Naive thymus-derived CD8-positive, alpha-beta T cell (primary cell): Measurements from ENCODE around the gene AMBRA1. TPM values are rescaled to one million over a fixed set of nuclear protein-coding genes. Genes with fewer than 3 reads are reported as not detected.
"Not testable (repeated sequence)": the region's sequence is repeated elsewhere in the genome, so short reads cannot be mapped to it uniquely, and the experiment has no call there.

ENCODE experiments used
- ATAC-seq, 2 donors: fragments of 150-1000 bp; cut with Tn5 transposase in 1 of 2; sonication (Bioruptor Pico), chemical (Tn5 transposase) in 1 of 2; 1 replicate in 1 of 2; 2 replicates in 1 of 2; pipeline ENCODE4 v1.10.0; 2021; ENCODE audit warnings: mild to moderate bottlenecking in 2 of 2, moderate library complexity in 2 of 2
- POLR2A ChIA-PET: fragments of 350-600 bp; sonication (Branson Sonifier 250); formaldehyde crosslinking; loops from one replicate; lab custom pipeline; 2021; ENCODE audit warnings: antibody characterized with exemption; lab: Charles Lee
- DNase-seq, 10 donors: peaks; one replicate each; pipeline versions ENCODE4 v3.0.0 to v3.0.0-alpha.2; 2020 to 2022
- H3K27ac Mint-ChIP-seq, 10 donors: one replicate each; pipeline ENCODE4 v1.8.0; 2020 to 2022; ENCODE audit warnings: mild to moderate bottlenecking in 10 of 10, mixed read lengths in 10 of 10, moderate library complexity in 4 of 10, inconsistent platforms in 1 of 10
- H3K27me3 Mint-ChIP-seq, 5 donors: one replicate each; pipeline ENCODE4 v1.8.0; 2021 to 2022; ENCODE audit warnings: mixed read lengths in 5 of 5
- H3K36me3 Mint-ChIP-seq, 3 donors: one replicate each; pipeline ENCODE4 v1.8.0; 2020 to 2022; ENCODE audit warnings: mixed read lengths in 3 of 3, mild to moderate bottlenecking in 2 of 3, inconsistent platforms in 1 of 3
- H3K4me1 Mint-ChIP-seq, 4 donors: one replicate each; pipeline ENCODE4 v1.8.0; 2021 to 2022; ENCODE audit warnings: mixed read lengths in 4 of 4
- H3K4me3 Mint-ChIP-seq, 10 donors: one replicate each; pipeline ENCODE4 v1.8.0; 2020 to 2022; ENCODE audit warnings: mild to moderate bottlenecking in 10 of 10, mixed read lengths in 10 of 10, moderate library complexity in 6 of 10, inconsistent platforms in 1 of 10
- H3K9me3 Mint-ChIP-seq, 9 donors: one replicate each; pipeline ENCODE4 v1.8.0; 2020 to 2022; ENCODE audit warnings: mixed read lengths in 9 of 9, mild to moderate bottlenecking in 3 of 9, inconsistent platforms in 1 of 9, moderate library complexity in 1 of 9
- polyA plus RNA-seq, 3 donors: library from polyadenylated mRNA; unstranded; fragments of 300-500 nt; fragmentation: Illumina TruSeq; gene quantifications; one replicate each; pipeline ENCODE4 v1.2.3, GENCODE V29; 2021
- total RNA-seq, 8 experiments: library from RNA in 2 of 8; stranded (reverse) in 2 of 8; gene quantifications; one replicate each; pipeline ENCODE4 v1.2.3 and lab custom pipeline; 2021 to 2026

The AMBRA1 gene
- total and polyA plus RNA-seq, 5 experiments from 2014 or later, result 6.1 to 38.8 (median 16.3) TPM

DNA sequence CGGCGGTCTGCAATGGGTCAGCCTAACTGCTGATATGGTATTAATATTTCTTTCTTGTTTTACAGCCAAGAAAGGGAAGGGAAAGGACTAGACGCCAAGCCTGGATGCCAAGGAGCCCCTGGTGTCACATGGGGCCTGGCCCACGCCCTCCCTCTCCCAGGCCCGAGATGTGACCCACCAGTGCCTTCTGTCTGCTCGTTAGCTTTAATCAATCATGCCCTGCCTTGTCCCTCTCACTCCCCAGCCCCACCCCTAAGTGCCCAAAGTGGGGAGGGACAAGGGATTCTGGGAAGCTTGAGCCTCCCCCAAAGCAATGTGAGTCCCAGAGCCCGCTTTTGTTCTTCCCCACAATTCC lies 210.4 kb downstream of the AMBRA1 start:
- Mint-ChIP-seq H3K27ac (no peak overlapping the region), H3K27me3 (peaks cover 16 to 37% (median 28%) of the 10 kb centered on the region in 5 donors), H3K36me3 (peaks cover 0 to 7% (median 2%) of the 10 kb centered on the region in 3 donors), H3K4me3 (peak overlapping the region; percentile 9 to 67 (median 30)), H3K9me3 (no peaks in the 10 kb centered on the region), H3K4me1 (peaks cover 18 to 36% (median 19%) of the 10 kb centered on the region in 4 donors)
- POLR2A ChIA-PET, result interaction anchor here (0.7 kb wide), 1 partner anchor 35 kb away, joined by 4 read pairs; no protein-coding TSS in a partner anchor
- ATAC-seq (no peak), DNase-seq (no peak)

DNA sequence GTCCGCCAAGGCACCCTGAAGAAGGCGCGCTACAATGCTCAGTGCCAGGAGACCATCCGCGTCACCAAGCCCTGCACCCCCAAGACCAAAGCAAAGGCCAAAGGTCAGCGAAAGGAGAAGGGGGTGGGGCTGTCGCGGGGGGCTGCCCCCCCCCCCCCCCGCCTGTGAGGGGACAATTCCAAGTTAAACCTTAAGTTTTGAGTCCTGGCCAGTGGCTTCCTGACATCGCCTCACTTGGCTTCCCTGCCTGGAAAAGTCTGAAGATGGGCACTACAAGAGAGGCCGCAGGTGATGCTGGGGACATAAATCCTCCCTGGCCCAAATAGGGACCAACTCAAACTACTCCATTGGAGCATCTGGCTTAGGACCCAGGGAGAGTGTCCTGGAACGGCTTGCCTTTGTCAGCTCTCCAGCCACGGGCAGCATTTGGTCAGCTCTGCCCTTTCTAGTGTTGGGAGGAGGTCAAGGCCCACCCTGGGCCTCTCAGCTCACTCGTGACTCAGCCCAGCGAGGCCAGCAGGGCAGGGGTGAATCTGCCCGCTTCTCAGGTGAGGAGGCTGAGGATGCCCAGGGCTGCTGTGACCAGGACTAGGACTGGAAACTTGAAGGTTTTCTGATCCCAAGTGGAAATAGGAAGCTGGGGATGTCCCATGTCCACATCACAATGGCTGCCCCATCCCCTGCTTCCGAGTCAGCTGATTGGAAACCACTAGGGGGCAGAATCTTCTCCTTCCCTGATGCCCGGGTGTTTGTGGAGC lies 211.0 kb downstream of the AMBRA1 start:
- Mint-ChIP-seq H3K27ac (no peak overlapping the region), H3K9me3 (no peaks in the 10 kb centered on the region), H3K36me3 (peaks cover 0 to 12% (median 3%) of the 10 kb centered on the region in 3 donors), H3K4me1 (peaks cover 12 to 30% (median 15%) of the 10 kb centered on the region in 4 donors), H3K4me3 (peak overlapping the region in 7 of 10 donors; percentile 15 to 84 (median 33)), H3K27me3 (peaks cover 11 to 32% (median 23%) of the 10 kb centered on the region in 5 donors)
- peak in 1 of 2 donors; percentile 1 for ATAC-seq
- DNase-seq, result no peak
- POLR2A ChIA-PET, result interaction anchor here (0.7 kb wide), 1 partner anchor 34 kb away, joined by 4 read pairs; no protein-coding TSS in a partner anchor

DNA sequence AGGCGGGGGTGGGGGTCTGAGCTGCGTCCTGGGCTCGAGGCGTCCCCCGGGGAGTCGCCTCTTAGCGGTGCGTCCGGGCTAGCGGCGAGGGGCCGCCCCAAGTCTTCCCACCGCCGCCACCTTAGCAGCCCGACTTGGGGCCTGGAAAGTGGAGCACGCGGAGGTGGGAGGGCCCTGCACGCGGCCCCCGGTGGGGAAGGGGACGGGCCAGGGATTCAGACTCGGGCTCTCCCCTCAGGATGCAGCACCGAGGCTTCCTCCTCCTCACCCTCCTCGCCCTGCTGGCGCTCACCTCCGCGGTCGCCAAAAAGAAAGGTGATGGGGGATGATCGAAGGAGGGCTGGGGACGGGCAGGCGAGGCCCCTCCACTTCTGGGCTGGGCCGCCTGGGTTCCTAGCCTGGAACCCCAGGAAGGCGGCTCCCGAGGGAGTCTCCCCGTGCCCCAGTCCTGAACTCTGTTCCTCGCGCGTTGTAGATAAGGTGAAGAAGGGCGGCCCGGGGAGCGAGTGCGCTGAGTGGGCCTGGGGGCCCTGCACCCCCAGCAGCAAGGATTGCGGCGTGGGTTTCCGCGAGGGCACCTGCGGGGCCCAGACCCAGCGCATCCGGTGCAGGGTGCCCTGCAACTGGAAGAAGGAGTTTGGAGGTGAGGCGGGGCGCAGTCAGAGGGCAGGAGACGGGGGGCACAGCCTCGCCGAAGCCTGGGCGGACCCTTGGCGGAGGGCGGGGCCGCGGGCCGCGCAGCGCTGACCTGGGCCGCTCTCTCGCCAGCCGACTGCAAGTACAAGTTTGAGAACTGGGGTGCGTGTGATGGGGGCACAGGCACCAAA lies 211.8 kb downstream of the AMBRA1 start:
- DNase-seq, result peak in 1 of 10 donors; percentile 35
- Mint-ChIP-seq H3K36me3 (peaks cover 0 to 20% (median 10%) of the 10 kb centered on the region in 3 donors), H3K4me3 (peak overlapping the region; percentile 71 to 89 (median 79)), H3K27me3 (peaks cover 11 to 25% (median 19%) of the 10 kb centered on the region in 5 donors), H3K9me3 (no peaks in the 10 kb centered on the region), H3K27ac (no peak overlapping the region), H3K4me1 (peaks cover 12 to 23% (median 17%) of the 10 kb centered on the region in 4 donors)
- POLR2A ChIA-PET, result no interaction called here
- peak; percentile 23 to 32 for ATAC-seq

DNA sequence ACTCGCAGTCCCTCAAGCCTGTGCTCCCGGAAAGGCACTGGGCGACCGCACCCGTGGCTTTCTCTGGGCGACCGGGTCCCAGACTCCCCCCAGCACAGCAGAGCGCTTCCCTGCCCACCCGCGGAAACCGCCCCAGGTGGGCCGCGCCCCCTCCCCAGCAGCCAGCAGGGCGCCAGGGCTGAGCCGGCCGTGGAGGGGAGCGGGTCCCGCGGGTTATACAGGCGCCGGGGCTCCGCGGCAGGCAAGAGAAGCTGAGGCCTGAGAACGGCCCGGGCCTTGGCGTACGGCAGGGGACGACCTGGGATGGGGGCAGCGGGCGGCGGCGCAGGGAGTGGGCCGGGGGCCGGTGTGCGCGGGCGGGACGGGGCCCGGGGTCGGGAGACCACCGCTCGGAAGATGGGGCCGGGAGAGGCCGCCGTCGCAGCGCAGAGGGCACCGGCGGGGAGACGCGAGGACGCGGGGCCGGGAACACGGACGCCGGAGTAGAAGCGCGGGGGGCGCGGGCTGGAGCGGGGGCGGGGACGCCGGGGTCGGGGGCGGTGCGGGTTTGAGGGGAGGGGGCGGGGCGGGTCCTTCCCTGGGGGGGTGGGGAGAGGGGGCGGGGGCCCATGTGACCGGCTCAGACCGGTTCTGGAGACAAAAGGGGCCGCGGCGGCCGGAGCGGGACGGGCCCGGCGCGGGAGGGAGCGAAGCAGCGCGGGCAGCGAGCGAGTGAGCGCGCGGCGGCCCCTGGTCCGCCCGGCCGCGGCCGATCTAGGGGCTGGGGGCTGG lies 212.6 kb downstream of the AMBRA1 start, which contains the start of gene MDK:
Gene MDK, plus strand, starts transcription at position 622 of the 771 bp plus-strand sequence. CDS start 389 bp downstream, outside the sequence.
- H3K27ac Mint-ChIP-seq, result peak within 1 kb of the TSS in 8 of 10 donors; percentile 15 to 85 (median 76)
- H3K36me3 Mint-ChIP-seq, result peaks cover 0 to 25% (median 10%) of the 10 kb centered on the region in 3 donors
- no peaks in the 10 kb centered on the region for H3K9me3 Mint-ChIP-seq
- DNase-seq, result no peak
- H3K4me3 Mint-ChIP-seq, result peak within 1 kb of the TSS; percentile 71 to 89 (median 82)
- peak; percentile 24 to 33 for ATAC-seq
- H3K4me1 Mint-ChIP-seq, result peaks cover 12 to 23% (median 16%) of the 10 kb centered on the region in 4 donors
- peaks cover 5 to 17% (median 11%) of the 10 kb centered on the region in 5 donors for H3K27me3 Mint-ChIP-seq
- POLR2A ChIA-PET, result interaction anchor here (1.1 to 2.2 kb wide), 5 partner anchors 13 to 36 kb away, joined by 3 to 9 read pairs (median 4); no protein-coding TSS in a partner anchor

DNA sequence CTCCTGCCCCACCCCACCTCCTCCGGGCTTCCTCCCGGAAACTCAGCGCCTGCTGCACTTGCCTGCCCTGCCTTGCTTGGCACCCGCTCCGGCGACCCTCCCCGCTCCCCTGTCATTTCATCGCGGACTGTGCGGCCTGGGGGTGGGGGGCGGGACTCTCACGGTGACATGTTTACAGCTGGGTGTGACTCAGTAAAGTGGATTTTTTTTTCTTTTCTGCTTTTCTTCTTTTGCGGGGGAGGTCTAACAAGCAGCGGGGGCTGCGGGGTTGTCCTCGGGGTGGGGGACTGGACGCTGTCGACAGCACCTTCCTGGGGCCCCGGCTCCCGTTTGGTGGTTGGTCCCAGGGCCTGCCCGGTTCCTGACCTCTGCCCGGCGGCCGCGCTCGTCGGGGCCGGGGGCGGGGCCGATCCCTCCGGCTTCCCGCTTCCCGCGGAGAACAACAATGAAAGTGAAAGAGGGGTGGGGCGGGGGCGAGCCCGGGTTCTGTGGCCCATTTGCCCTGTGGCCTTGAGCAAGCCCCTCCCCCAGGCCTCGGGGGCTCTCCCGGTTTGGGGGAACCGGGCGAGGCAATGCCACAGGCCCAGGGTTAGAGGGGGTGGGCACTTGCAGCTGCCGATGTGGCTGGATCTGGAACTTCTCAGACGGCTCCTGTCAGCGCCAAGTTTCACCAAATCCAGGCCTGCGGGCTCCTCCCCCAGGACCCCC lies 213.3 kb downstream of the AMBRA1 start:
- peak; percentile 45 to 46 for ATAC-seq
- Mint-ChIP-seq H3K27ac (peak overlapping the region; percentile 34 to 88 (median 76)), H3K4me3 (peak overlapping the region; percentile 74 to 84 (median 79)), H3K27me3 (peaks cover 1 to 11% (median 4%) of the 10 kb centered on the region in 5 donors), H3K9me3 (no peaks in the 10 kb centered on the region), H3K36me3 (peaks cover 0 to 30% (median 10%) of the 10 kb centered on the region in 3 donors), H3K4me1 (peaks cover 12 to 23% (median 16%) of the 10 kb centered on the region in 4 donors)
- POLR2A ChIA-PET, result interaction anchor here (0.8 to 2.2 kb wide), 6 partner anchors 12 to 35 kb away, joined by 3 to 9 read pairs (median 4); no protein-coding TSS in a partner anchor
- peak in 9 of 10 donors; percentile 15 to 75 (median 44) for DNase-seq

DNA sequence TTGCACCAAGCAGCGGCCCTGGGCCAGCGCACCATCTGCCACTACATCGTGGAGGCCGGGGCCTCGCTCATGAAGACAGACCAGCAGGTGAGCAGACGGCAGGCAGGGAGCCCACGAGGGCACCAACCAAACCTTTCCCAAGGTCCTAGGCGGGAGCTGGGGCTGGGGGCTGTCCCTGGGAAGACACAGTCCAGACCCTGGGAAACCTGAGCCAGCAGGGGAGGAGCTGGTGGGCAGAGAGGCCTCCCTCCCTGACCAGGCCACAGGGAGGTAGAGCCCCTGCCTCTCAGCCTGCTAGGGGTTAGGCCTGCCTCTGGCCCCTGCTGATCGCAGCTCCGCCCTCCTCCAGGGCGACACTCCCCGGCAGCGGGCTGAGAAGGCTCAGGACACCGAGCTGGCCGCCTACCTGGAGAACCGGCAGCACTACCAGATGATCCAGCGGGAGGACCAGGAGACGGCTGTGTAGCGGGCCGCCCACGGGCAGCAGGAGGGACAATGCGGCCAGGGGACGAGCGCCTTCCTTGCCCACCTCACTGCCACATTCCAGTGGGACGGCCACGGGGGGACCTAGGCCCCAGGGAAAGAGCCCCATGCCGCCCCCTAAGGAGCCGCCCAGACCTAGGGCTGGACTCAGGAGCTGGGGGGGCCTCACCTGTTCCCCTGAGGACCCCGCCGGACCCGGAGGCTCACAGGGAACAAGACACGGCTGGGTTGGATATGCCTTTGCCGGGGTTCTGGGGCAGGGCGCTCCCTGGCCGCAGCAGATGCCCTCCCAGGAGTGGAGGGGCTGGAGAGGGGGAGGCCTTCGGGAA lies 214.1 kb downstream of the AMBRA1 start:
- peak overlapping the region; percentile 19 to 91 (median 82) for H3K27ac Mint-ChIP-seq
- peaks cover 12 to 23% (median 16%) of the 10 kb centered on the region in 4 donors for H3K4me1 Mint-ChIP-seq
- H3K4me3 Mint-ChIP-seq, result peak overlapping the region; percentile 24 to 84 (median 50)
- H3K9me3 Mint-ChIP-seq, DNase-seq, H3K27me3 Mint-ChIP-seq: not testable (repeated sequence)
- peaks cover 0 to 38% (median 8%) of the 10 kb centered on the region in 3 donors for H3K36me3 Mint-ChIP-seq
- POLR2A ChIA-PET, result interaction anchor here (0.8 to 2.2 kb wide), 5 partner anchors 11 to 34 kb away, joined by 3 to 9 read pairs (median 4); no protein-coding TSS in a partner anchor
- peak in 1 of 2 donors; percentile 11 for ATAC-seq

DNA sequence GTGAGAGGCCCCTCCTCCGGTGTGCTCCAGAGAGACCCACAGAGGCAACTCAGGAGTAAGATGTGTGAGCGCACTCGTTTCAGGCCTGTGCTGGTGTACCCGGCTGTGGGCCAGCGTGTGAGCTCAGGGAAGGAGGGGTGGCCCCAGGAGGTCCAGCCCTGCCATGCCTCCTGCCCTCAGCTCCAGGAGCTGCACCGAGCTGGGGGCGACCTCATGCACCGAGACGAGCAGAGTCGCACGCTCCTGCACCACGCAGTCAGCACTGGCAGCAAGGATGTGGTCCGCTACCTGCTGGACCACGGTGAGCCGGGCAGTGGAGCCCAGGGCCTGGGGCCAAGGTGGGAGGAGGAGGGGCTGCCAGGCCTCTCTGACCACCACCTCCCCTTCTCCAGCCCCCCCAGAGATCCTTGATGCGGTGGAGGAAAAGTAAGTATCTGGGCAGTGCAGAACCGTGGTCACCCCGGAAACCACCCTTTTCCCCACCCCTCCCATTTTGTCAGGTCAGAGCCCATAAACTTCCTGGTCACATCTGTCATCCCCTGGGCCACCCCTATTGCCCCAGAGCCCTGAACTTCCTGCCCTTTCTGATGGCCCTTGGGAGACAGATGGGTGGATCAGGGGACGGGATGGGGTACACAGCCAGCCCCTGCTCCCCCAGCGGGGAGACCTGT lies 214.9 kb downstream of the AMBRA1 start:
- H3K4me1 Mint-ChIP-seq, result peaks cover 12 to 23% (median 16%) of the 10 kb centered on the region in 4 donors
- POLR2A ChIA-PET, result interaction anchor here (1.0 to 3.1 kb wide), 4 partner anchors 10 to 30 kb away, joined by 3 to 20 read pairs (median 6); no protein-coding TSS in a partner anchor
- H3K9me3 Mint-ChIP-seq, result no peaks in the 10 kb centered on the region
- peak overlapping the region; percentile 19 to 91 (median 82) for H3K27ac Mint-ChIP-seq
- H3K4me3 Mint-ChIP-seq, result peak overlapping the region in 9 of 10 donors; percentile 16 to 84 (median 51)
- ATAC-seq, result no peak
- DNase-seq, result no peak
- peaks cover 0 to 44% (median 8%) of the 10 kb centered on the region in 3 donors for H3K36me3 Mint-ChIP-seq
- peaks cover 0 to 3% (median 0%) of the 10 kb centered on the region in 5 donors for H3K27me3 Mint-ChIP-seq

DNA sequence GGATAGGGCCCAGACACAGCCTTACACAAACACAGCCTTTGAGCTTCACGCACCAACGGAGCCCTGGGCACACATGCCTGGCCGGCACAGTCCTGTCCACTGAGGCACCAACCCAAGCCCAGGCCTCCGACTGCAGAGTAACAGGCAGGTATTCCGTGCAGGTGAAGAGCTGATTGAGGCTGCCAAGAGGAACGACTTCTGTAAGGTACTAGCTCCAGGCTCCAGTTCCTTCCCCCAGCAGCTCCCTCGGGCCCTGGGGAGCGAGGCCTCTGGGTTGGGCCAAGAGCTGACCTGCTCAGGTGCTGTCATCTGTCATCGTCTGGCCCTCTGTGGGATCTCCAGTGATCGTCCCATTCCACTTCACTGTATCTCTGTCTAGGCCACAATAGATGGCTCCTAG lies 215.5 kb downstream of the AMBRA1 start:
- H3K36me3 Mint-ChIP-seq, result peaks cover 0 to 50% (median 8%) of the 10 kb centered on the region in 3 donors
- no peak overlapping the region for H3K4me3 Mint-ChIP-seq

DNA sequence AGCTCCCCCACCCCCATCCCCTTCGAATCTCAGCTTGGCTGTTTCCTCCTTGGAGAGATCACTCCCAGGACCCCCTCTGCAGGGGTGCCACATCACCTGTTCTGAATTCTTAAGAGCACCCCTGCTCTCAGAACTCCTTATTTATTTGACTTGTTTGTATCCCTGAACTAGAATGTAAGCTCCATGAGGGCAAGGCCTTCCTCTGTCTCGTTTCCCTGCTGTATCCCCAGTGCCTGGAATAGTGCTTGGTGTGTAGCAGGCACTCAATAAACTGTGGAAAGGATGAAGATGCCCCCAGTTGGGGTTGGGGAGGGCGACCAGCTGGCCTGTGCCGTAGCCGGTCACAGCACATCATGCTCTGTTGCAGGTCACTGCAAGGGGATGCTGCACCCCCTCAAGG lies 216.0 kb downstream of the AMBRA1 start:
- H3K9me3 Mint-ChIP-seq, result no peaks in the 10 kb centered on the region
- POLR2A ChIA-PET, result interaction anchor here (0.8 to 3.1 kb wide), 4 partner anchors 9 to 31 kb away, joined by 3 to 20 read pairs (median 6); no protein-coding TSS in a partner anchor
- ATAC-seq, result no peak
- no peak for DNase-seq
- H3K4me3 Mint-ChIP-seq, result no peak overlapping the region
- H3K27me3 Mint-ChIP-seq, result peaks cover 0 to 2% (median 0%) of the 10 kb centered on the region in 5 donors
- peak overlapping the region in 2 of 10 donors; percentile 68 to 74 for H3K27ac Mint-ChIP-seq
- peaks cover 12 to 23% (median 15%) of the 10 kb centered on the region in 4 donors for H3K4me1 Mint-ChIP-seq
- H3K36me3 Mint-ChIP-seq, result peaks cover 0 to 54% (median 8%) of the 10 kb centered on the region in 3 donors

More for the DNA sequence above, 215.5 kb downstream of the AMBRA1 start:
- Mint-ChIP-seq H3K27ac (peak overlapping the region in 4 of 10 donors; percentile 40 to 88 (median 82)), H3K27me3 (peaks cover 0 to 3% (median 0%) of the 10 kb centered on the region in 5 donors), H3K4me1 (peaks cover 12 to 23% (median 15%) of the 10 kb centered on the region in 4 donors), H3K9me3 (no peaks in the 10 kb centered on the region)
- ATAC-seq (no peak), DNase-seq (no peak)
- POLR2A ChIA-PET, result interaction anchor here (0.8 to 3.1 kb wide), 5 partner anchors 9 to 32 kb away, joined by 3 to 20 read pairs (median 4); no protein-coding TSS in a partner anchor
